Fibroblast of the aortic adventitia (primary cell): ENCODE results near the gene FALEC. TPM values are rescaled to one million over a fixed set of nuclear protein-coding genes. Genes with fewer than 3 reads are reported as not detected.

Experiments
- DNase-seq: peaks from one replicate; pipeline ENCODE4 v3.0.0-alpha.2; 2010; ENCODE audit warnings: low read depth
- H3K4me3 ChIP-seq: 2 replicates; pipeline ENCODE4 v1.5.1; 2011; ENCODE audit warnings: low read depth, mild to moderate bottlenecking, control low read depth, low read length, moderate library complexity
- total RNA-seq: library from RNA; depleted of rRNA; stranded (reverse); fragments of >200 nt; gene quantifications from 2 replicates; pipeline ENCODE4 v1.2.3, GENCODE V29; 2012; ENCODE audit warnings: low replicate concordance
- TF ChIP-seq, protein P1 (sequence below): IDR thresholded peaks from 2 replicates; pipeline ENCODE4 v1.5.1; 2011; ENCODE audit warnings: mild to moderate bottlenecking, low read length, control low read depth, inconsistent platforms; ENCODE audit not compliant: insufficient read depth

Gene FALEC
- total RNA-seq, 1 donor: not detected

- H3K4me3 ChIP-seq: peak overlapping the region; percentile 69
- TF ChIP-seq, protein P1, sequence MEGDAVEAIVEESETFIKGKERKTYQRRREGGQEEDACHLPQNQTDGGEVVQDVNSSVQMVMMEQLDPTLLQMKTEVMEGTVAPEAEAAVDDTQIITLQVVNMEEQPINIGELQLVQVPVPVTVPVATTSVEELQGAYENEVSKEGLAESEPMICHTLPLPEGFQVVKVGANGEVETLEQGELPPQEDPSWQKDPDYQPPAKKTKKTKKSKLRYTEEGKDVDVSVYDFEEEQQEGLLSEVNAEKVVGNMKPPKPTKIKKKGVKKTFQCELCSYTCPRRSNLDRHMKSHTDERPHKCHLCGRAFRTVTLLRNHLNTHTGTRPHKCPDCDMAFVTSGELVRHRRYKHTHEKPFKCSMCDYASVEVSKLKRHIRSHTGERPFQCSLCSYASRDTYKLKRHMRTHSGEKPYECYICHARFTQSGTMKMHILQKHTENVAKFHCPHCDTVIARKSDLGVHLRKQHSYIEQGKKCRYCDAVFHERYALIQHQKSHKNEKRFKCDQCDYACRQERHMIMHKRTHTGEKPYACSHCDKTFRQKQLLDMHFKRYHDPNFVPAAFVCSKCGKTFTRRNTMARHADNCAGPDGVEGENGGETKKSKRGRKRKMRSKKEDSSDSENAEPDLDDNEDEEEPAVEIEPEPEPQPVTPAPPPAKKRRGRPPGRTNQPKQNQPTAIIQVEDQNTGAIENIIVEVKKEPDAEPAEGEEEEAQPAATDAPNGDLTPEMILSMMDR: no peak
- peak; percentile 13 for DNase-seq
Measured at GRCh38 chr1:150508982-150509381, 6.6 kb upstream of the FALEC start.

- TF ChIP-seq, protein P1: no peak
- DNase-seq: no peak
- no peak overlapping the region for H3K4me3 ChIP-seq
Measured at GRCh38 chr1:150511551-150511950, 4.0 kb upstream of the FALEC start.

DNA sequence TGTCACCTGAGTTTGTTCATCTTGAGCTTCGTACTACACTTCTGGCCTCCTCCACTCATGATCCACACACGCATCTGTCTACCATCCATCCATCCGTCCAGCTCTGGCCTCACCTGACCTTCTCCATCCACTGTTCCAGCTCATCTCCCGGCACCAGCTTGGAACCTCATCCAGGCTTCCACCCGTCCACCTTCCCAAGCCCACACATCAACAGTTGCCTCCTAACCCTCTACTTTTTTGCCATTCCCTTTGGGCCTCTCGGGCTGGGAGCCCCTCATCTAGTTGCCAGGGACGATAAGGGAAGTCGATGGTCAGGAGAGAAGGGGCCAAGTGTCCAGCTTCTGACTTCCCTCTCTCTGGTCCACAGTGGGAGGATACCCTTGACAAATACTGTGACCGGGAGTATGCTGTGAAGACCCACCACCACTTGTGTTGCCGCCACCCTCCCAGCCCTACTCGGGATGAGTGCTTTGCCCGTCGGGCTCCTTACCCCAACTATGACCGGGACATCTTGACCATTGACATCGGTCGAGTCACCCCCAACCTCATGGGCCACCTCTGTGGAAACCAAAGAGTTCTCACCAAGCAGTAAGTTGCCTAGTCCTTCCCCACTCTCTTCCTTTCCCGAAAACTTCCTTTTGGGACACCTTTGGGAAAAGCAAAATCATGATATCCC lies 3.4 kb upstream of the FALEC start:
- DNase-seq: no peak
- TF ChIP-seq, protein P1: no peak
- H3K4me3 ChIP-seq: no peak overlapping the region

- H3K4me3 ChIP-seq: no peak overlapping the region
- no peak for DNase-seq
Measured at GRCh38 chr1:150512846-150513245, 2.7 kb upstream of the FALEC start.

GRCh38 chr1:150513351-150513791 lies 2.2 kb upstream of the FALEC start:
- TF ChIP-seq, protein P1: no peak
- no peak overlapping the region for H3K4me3 ChIP-seq
- DNase-seq: no peak

More at GRCh38 chr1:150512846-150513245, 2.7 kb upstream of the FALEC start:
- TF ChIP-seq, protein P1: no peak

- H3K4me3 ChIP-seq: no peak overlapping the region
- TF ChIP-seq, protein P1: no peak
- DNase-seq: no peak
Measured at GRCh38 chr1:150514260-150514659, 1.3 kb upstream of the FALEC start.

DNA sequence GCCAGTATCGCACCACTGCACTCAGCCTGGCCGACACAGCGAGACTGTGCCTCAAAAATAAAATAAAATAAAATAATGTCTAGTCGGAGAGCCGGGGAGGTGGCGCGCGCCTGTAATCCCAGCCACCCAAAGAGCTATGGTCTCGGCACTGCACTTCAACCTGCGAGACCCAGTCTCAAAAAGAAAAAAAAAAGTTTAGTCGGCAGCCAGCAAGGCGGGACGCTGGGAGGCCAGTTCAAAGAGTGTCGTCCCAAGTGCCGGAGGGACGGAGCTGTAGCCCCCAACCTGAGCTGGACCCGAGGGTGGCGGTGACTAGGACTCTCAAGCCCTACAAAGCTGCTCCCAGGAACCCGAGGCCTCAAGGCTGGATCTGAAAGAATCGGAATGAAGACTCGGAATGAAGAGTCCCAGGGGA lies 632 bp upstream of the FALEC start:
- peak overlapping the region; percentile 70 for H3K4me3 ChIP-seq
- TF ChIP-seq, protein P1: no peak
- no peak for DNase-seq
